ENCODE measurements around the gene HBA2.

GRCh38 chr16:170788-171187, 1.9 kb upstream of the HBA2 start:
- no peak for TF ChIP-seq CTCF (IDR thresholded peaks at IDR 0.05)
- TF ChIP-seq POLR2A (IDR thresholded peaks at IDR 0.05), result no peak
